KMS-11 (cell line): ENCODE data around the gene CERCAM.

ENCODE experiments used
- H2AFZ ChIP-seq: fragments of 200-600 bp; sonication (generic); 2 replicates; pipeline ENCODE4 v1.6.1; 2016; ENCODE audit warnings: antibody characterized with exemption, mixed run types, low read depth
- H3K27ac ChIP-seq: fragments of 200-600 bp; sonication (generic); 2 replicates; pipeline ENCODE4 v1.6.1; 2016; ENCODE audit warnings: mild to moderate bottlenecking, mixed run types
- H3K27me3 ChIP-seq: fragments of 200-600 bp; sonication (generic); 2 replicates; pipeline ENCODE4 v1.6.1; 2017; ENCODE audit warnings: mild to moderate bottlenecking, low read depth, mixed run types, moderate library complexity; ENCODE audit not compliant: insufficient read depth
- H3K36me3 ChIP-seq: fragments of 200-600 bp; sonication (generic); 2 replicates; pipeline ENCODE4 v1.6.1; 2017; ENCODE audit warnings: mild to moderate bottlenecking, mixed run types; ENCODE audit not compliant: insufficient read depth
- H3K4me1 ChIP-seq: fragments of 200-600 bp; sonication (generic); 2 replicates; pipeline ENCODE4 v1.6.1; 2016; ENCODE audit warnings: mild to moderate bottlenecking, low read depth, mixed run types; ENCODE audit not compliant: poor library complexity, severe bottlenecking
- H3K4me2 ChIP-seq: fragments of 200-600 bp; sonication (generic); 2 replicates; pipeline ENCODE4 v1.7.0; 2016; ENCODE audit warnings: mild to moderate bottlenecking, mixed run types
- H3K4me3 ChIP-seq: fragments of 200-600 bp; sonication (generic); IDR thresholded peaks from 2 replicates; pipeline ENCODE4 v1.6.1; 2017; ENCODE audit warnings: low read depth, low read length, mixed read lengths; ENCODE audit not compliant: insufficient read depth
- H3K79me2 ChIP-seq: fragments of 200-600 bp; sonication (generic); 2 replicates; pipeline ENCODE4 v1.6.1; 2016; ENCODE audit warnings: low read depth, mixed run types; ENCODE audit not compliant: insufficient read depth
- H3K9ac ChIP-seq: fragments of 200-600 bp; sonication (generic); 2 replicates; pipeline ENCODE4 v1.6.1; 2016; ENCODE audit warnings: mild to moderate bottlenecking, mixed run types
- H4K20me1 ChIP-seq: fragments of 200-600 bp; sonication (generic); 2 replicates; pipeline ENCODE4 v1.6.1; 2016; ENCODE audit warnings: mild to moderate bottlenecking, mixed run types; ENCODE audit not compliant: insufficient read depth
- TF ChIP-seq, protein P1 (sequence below): fragments of 200-600 bp; sonication (generic); conservative IDR thresholded peaks from 2 replicates; pipeline ENCODE4 v1.6.1; 2017; ENCODE audit warnings: low read depth, mild to moderate bottlenecking, antibody characterized with exemption, low read length, moderate library complexity, mixed read lengths

The CERCAM gene

DNA sequence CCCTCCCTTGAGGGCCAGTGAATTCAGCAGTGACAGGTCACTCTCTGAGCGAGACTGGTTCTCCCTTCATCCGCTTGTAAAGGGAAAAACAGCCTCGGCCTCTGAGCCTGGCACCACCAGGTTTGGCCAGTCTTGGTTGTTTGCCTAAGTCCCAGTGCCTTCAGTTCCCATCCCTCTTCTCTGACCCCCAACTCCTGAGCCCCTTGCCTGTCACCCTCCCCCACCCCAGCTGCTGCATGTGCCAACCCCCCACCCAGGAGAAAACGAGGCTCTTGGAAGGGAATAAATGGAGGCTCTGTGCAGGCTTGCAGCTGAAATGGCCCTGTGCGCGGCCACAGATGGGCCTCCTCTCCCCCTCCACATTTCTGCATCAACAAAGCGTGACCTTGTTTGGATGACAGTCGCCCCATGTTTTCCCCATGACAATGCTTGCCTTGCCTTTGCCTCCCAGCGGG lies 46.4 kb upstream of the CERCAM start:
- Histone ChIP-seq H3K27me3 (no peaks in the 10 kb centered on the region), H4K20me1 (no peaks in the 10 kb centered on the region), H3K79me2 (peaks cover 50% of the 10 kb centered on the region), H3K4me3 (no peak overlapping the region), H3K27ac (no peak overlapping the region), H3K4me1 (peaks cover 26% of the 10 kb centered on the region), H3K4me2 (no peak overlapping the region), H3K9ac (no peak overlapping the region), H2AFZ (no peak overlapping the region), H3K36me3 (no peaks in the 10 kb centered on the region)
- TF ChIP-seq, protein P1, sequence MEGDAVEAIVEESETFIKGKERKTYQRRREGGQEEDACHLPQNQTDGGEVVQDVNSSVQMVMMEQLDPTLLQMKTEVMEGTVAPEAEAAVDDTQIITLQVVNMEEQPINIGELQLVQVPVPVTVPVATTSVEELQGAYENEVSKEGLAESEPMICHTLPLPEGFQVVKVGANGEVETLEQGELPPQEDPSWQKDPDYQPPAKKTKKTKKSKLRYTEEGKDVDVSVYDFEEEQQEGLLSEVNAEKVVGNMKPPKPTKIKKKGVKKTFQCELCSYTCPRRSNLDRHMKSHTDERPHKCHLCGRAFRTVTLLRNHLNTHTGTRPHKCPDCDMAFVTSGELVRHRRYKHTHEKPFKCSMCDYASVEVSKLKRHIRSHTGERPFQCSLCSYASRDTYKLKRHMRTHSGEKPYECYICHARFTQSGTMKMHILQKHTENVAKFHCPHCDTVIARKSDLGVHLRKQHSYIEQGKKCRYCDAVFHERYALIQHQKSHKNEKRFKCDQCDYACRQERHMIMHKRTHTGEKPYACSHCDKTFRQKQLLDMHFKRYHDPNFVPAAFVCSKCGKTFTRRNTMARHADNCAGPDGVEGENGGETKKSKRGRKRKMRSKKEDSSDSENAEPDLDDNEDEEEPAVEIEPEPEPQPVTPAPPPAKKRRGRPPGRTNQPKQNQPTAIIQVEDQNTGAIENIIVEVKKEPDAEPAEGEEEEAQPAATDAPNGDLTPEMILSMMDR, result no peak

DNA sequence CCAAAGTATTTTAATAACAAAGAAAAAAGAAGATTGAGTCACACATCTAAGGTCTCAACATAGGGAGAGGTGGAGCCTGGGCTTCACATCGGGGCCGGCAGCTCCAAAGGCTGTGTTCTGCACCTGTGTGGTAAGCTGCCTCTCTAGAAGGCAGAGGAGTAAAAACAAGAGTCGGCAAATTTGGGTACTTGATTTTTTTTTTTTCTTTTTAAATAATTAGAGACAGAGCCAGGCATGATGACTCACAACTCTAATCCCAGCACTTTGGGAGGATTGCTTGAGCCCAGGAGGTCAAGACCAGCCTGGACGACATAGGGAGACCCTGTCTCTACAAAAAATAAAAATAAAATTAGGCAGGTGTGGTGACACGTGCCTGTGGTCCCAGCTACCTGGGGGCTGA lies 44.8 kb upstream of the CERCAM start:
- TF ChIP-seq, protein P1, result no peak

DNA sequence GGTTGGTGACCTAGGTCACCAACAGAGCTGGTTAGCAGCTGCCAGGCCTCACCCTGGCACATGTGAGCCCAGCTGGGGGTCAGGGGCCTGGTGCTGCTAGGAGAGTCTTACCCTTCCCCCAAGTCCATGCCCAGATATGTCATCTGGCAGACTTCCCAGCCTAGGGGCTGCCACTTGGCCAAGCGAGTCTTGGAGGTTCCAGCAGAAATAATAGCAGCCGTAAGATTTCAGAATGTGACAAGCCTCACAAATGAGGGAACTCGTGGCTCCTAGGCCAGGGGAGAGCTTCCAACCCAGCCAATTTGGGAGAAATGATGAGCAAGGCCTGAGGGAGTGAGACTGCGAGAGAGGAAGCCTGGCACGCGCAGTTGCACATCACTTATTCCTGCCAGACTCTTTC lies 38.4 kb upstream of the CERCAM start:
- Histone ChIP-seq H3K36me3 (no peaks in the 10 kb centered on the region), H2AFZ (no peak overlapping the region), H4K20me1 (no peaks in the 10 kb centered on the region), H3K27me3 (no peaks in the 10 kb centered on the region), H3K79me2 (no peaks in the 10 kb centered on the region), H3K4me1 (peaks cover 17% of the 10 kb centered on the region), H3K27ac (no peak overlapping the region; the same call in 1 of the 2 replicates), H3K4me2 (no peak overlapping the region; the same call in 1 of the 2 replicates), H3K4me3 (no peak overlapping the region), H3K9ac (no peak overlapping the region)
- TF ChIP-seq, protein P1, result no peak

More for the DNA sequence above, 44.8 kb upstream of the CERCAM start:
- no peak overlapping the region for H3K27ac ChIP-seq
- no peak overlapping the region for H3K9ac ChIP-seq
- H3K4me2 ChIP-seq, result no peak overlapping the region
- peaks cover 20% of the 10 kb centered on the region for H3K4me1 ChIP-seq
- H2AFZ ChIP-seq, result no peak overlapping the region
- no peaks in the 10 kb centered on the region for H3K36me3 ChIP-seq
- H3K4me3 ChIP-seq, result no peak overlapping the region
- H3K27me3 ChIP-seq, result no peaks in the 10 kb centered on the region
- H3K79me2 ChIP-seq, result peaks cover 50% of the 10 kb centered on the region
- H4K20me1 ChIP-seq, result no peaks in the 10 kb centered on the region

DNA sequence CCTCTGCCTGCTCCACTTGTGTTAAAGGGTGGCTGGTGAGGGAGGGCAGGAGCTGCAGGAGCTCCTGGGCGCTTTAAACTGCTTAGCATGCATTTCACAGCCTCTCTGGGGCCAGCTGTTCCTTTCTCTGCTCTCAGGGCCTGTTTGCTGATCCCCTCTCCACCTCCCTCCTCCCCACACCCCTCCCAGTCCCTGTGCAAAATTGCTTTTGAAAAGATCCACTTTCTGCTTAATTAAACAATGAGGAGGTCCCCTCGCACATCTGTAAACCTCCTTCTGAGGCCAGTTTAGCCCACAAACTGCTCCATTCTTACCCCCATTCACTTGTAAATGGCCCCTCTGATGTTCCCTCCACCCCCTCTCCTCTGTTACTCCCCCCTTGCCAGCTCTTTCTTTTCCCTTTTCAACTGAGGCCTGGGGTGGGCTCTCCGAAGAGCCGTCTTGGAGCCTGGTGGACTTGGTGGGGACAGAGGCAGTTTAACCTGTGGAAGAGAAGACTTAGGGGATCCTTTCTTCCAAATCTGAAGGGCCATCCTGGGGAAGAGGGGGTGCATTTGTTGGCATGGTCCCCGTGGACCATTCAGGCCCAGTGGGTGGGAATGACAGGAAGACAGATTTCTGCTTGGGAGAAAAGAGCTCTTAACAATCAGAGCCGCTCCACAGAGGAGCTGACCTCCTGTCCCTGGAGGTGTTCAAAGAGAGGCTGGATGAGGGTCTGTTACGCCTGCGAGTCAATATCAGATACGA lies 37.5 kb upstream of the CERCAM start:
- Histone ChIP-seq H3K4me1 (peaks cover 17% of the 10 kb centered on the region), H3K79me2 (no peaks in the 10 kb centered on the region), H3K4me3 (no peak overlapping the region), H4K20me1 (no peaks in the 10 kb centered on the region), H3K9ac (no peak overlapping the region), H3K4me2 (no peak overlapping the region; the same call in 1 of the 2 replicates), H2AFZ (no peak overlapping the region), H3K27ac (no peak overlapping the region; the same call in 1 of the 2 replicates), H3K27me3 (no peaks in the 10 kb centered on the region), H3K36me3 (no peaks in the 10 kb centered on the region)
- TF ChIP-seq, protein P1, result no peak
